Neural cell (in vitro differentiated cells): ENCODE results near the gene RBFOX2. TPM values are rescaled to one million over a fixed set of nuclear protein-coding genes. Genes with fewer than 3 reads are reported as not detected.
"Not testable (repeated sequence)": the region's sequence is repeated elsewhere in the genome, so short reads cannot be mapped to it uniquely, and the experiment has no call there.

Experiments
- H2AFZ ChIP-seq: fragments of 200-600, 300-800 bp; sonication (generic), shearing (Covaris generic); 2 replicates; pipeline ENCODE4 v1.6.0; 2014; ENCODE audit warnings: low read depth, mild to moderate bottlenecking, antibody characterized with exemption, low read length, moderate library complexity
- H3F3A ChIP-seq: fragments of 200-600 bp; shearing (Covaris generic); 2 replicates; pipeline ENCODE4 v1.6.1; 2016; ENCODE audit warnings: mild to moderate bottlenecking, moderate library complexity, mixed read lengths, antibody characterized with exemption, low read length; ENCODE audit not compliant: insufficient read depth, poor library complexity, severe bottlenecking
- H3K27ac ChIP-seq: fragments of 200-600, 300-800 bp; sonication (generic), shearing (Covaris generic); 2 replicates; pipeline ENCODE4 v1.5.1; 2014; ENCODE audit warnings: mild to moderate bottlenecking, low read length, moderate library complexity
- H3K27me3 ChIP-seq: fragments of 300-800, 200-600 bp; sonication (generic), shearing (Covaris generic); 2 replicates; pipeline ENCODE4 v1.6.0; 2014; ENCODE audit warnings: mild to moderate bottlenecking, low read depth, low read length, moderate library complexity; ENCODE audit not compliant: insufficient read depth
- H3K36me3 ChIP-seq: fragments of 300-800, 200-600 bp; sonication (generic), shearing (Covaris generic); 2 replicates; pipeline ENCODE4 v1.5.1; 2014; ENCODE audit warnings: mild to moderate bottlenecking, antibody characterized with exemption, low read length, moderate library complexity; ENCODE audit not compliant: insufficient read depth
- H3K4me2 ChIP-seq: fragments of 300-800, 200-600 bp; sonication (generic), shearing (Covaris generic); 2 replicates; pipeline ENCODE4 v1.6.0; 2014; ENCODE audit warnings: mild to moderate bottlenecking, low read length
- H3K4me3 ChIP-seq: fragments of 300-800, 200-600 bp; sonication (generic), shearing (Covaris generic); 2 replicates; pipeline ENCODE4 v1.5.1; 2014; ENCODE audit warnings: mild to moderate bottlenecking, low read length, moderate library complexity
- H3K79me2 ChIP-seq: fragments of 200-600 bp; shearing (Covaris generic); replicated peaks from 2 replicates; pipeline ENCODE4 v1.6.0; 2014; ENCODE audit warnings: mild to moderate bottlenecking, low read length, moderate library complexity; ENCODE audit not compliant: insufficient read depth
- H3K9ac ChIP-seq: fragments of 300-800, 200-600 bp; sonication (generic), shearing (Covaris generic); 2 replicates; pipeline ENCODE4 v1.6.1; 2016; ENCODE audit warnings: mild to moderate bottlenecking, low read length, mixed read lengths
- H3K9me2 ChIP-seq: fragments of 200-600 bp; shearing (Covaris generic); 2 replicates; pipeline ENCODE4 v1.6.1; 2016; ENCODE audit warnings: mild to moderate bottlenecking, low read length, mixed read lengths; ENCODE audit not compliant: insufficient read depth
- H3K9me3 ChIP-seq: fragments of 200-600, 300-800 bp; sonication (generic), shearing (Covaris generic); 2 replicates; pipeline ENCODE4 v1.6.1; 2016; ENCODE audit warnings: mild to moderate bottlenecking, mixed run types, low read length, moderate library complexity, mixed read lengths
- H4K20me1 ChIP-seq: fragments of 200-600 bp; shearing (Covaris generic); 2 replicates; pipeline ENCODE4 v1.6.1; 2016; ENCODE audit warnings: mild to moderate bottlenecking, mixed run types; ENCODE audit not compliant: insufficient read depth
- CTCF ChIP-seq: fragments of 450-650 bp; IDR thresholded peaks from 2 replicates; pipeline ENCODE4 v1.5.1; 2014; ENCODE audit warnings: antibody characterized with exemption, mild to moderate bottlenecking, moderate library complexity; ENCODE audit not compliant: poor library complexity, severe bottlenecking
- EP300 ChIP-seq: fragments of 450-650 bp; conservative IDR thresholded peaks from 2 replicates; pipeline ENCODE4 v1.6.1; 2014; ENCODE audit warnings: antibody characterized with exemption, mild to moderate bottlenecking, moderate library complexity; ENCODE audit not compliant: poor library complexity, severe bottlenecking
- EZH2 ChIP-seq: fragments of 200-600, 300-800 bp; shearing (Covaris generic), sonication (generic); IDR thresholded peaks from 2 replicates; pipeline ENCODE4 v1.6.1; 2014; ENCODE audit warnings: antibody characterized with exemption, low read length, borderline replicate concordance, mild to moderate bottlenecking; ENCODE audit not compliant: insufficient read depth, poor library complexity, severe bottlenecking
- MXI1 ChIP-seq: fragments of 450-650 bp; conservative IDR thresholded peaks from 2 replicates; pipeline ENCODE4 v1.6.1; 2014; ENCODE audit warnings: antibody characterized with exemption, mild to moderate bottlenecking; ENCODE audit not compliant: poor library complexity, severe bottlenecking
- POLR2AphosphoS5 ChIP-seq: IDR thresholded peaks from 2 replicates; pipeline ENCODE4 v1.6.1; 2012
- RAD21 ChIP-seq: fragments of 450-650 bp; conservative IDR thresholded peaks from 2 replicates; pipeline ENCODE4 v1.6.1; 2014; ENCODE audit warnings: antibody characterized with exemption, mild to moderate bottlenecking, moderate library complexity
- REST ChIP-seq: IDR thresholded peaks from 2 replicates; pipeline ENCODE4 v1.6.1; 2012; ENCODE audit warnings: borderline replicate concordance
- SMC3 ChIP-seq: fragments of 450-650 bp; conservative IDR thresholded peaks from 2 replicates; pipeline ENCODE4 v1.6.1; 2014; ENCODE audit warnings: antibody characterized with exemption, mild to moderate bottlenecking, moderate library complexity; ENCODE audit not compliant: poor library complexity
- TAF1 ChIP-seq: IDR thresholded peaks from 2 replicates; pipeline ENCODE4 v1.6.1; 2012; ENCODE audit warnings: low read depth
- polyA plus RNA-seq: library from polyadenylated mRNA; depleted of rRNA; stranded (reverse); fragments of >200 nt; gene quantifications from 2 replicates; pipeline ENCODE4 v1.2.3, GENCODE V29; 2014

The RBFOX2 gene
- polyA plus RNA-seq, 1 donor from 2014 or later = 529 TPM

DNA sequence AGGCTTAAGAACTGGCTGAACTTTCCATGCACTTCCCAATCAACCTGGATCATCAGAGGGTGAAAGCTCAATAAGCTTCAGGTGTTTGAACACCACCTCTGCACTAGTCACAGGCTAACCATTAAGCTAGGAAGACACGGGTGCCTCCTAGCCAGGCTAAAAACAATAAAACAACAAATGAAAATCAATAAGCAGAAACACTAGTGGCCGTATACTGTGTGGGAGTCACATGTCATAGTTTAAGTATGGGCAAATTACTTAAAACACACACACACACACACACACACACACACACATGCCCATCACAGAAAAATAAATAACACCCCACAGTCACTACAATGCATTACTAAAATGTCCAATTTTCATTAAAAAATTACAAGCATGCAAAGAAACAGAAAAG, 225.7 kb downstream of the RBFOX2 start:
- Histone ChIP-seq H3K9ac (no peak overlapping the region), H3K9me3 (no peaks in the 10 kb centered on the region), H3K9me2 (no peaks in the 10 kb centered on the region), H3K4me2 (no peak overlapping the region), H3K36me3 (peaks cover 10% of the 10 kb centered on the region), H4K20me1 (peaks cover 29% of the 10 kb centered on the region), H3K79me2 (peaks cover 52% of the 10 kb centered on the region), H2AFZ (no peak overlapping the region), H3K4me3 (no peak overlapping the region), H3F3A (no peaks in the 10 kb centered on the region), H3K27me3 (no peaks in the 10 kb centered on the region), H3K27ac (no peak overlapping the region)
- TF ChIP-seq TAF1 (no peak), RAD21 (no peak), POLR2AphosphoS5 (no peak), EP300 (no peak), MXI1 (no peak), REST (no peak), CTCF (no peak), EZH2 (no peak), SMC3 (no peak)

- H3K4me2 ChIP-seq, H3K9me2 ChIP-seq, H3K4me3 ChIP-seq, H3K27ac ChIP-seq, H2AFZ ChIP-seq, H3F3A ChIP-seq, H3K9me3 ChIP-seq, H3K9ac ChIP-seq, H3K27me3 ChIP-seq: not testable (repeated sequence)
- H3K36me3 ChIP-seq = peaks cover 10% of the 10 kb centered on the region
- peaks cover 29% of the 10 kb centered on the region for H4K20me1 ChIP-seq
- H3K79me2 ChIP-seq = peaks cover 50% of the 10 kb centered on the region
Measured at GRCh38 chr22:35801301-35801700, 227.3 kb downstream of the RBFOX2 start.

GRCh38 chr22:35799150-35799549, 229.5 kb downstream of the RBFOX2 start:
- Histone ChIP-seq H3K4me3 (no peak overlapping the region), H3K79me2 (peaks cover 50% of the 10 kb centered on the region), H3K9me2 (no peaks in the 10 kb centered on the region), H3K36me3 (no peaks in the 10 kb centered on the region), H3K4me2 (no peak overlapping the region), H4K20me1 (peaks cover 27% of the 10 kb centered on the region), H3K9ac (no peak overlapping the region), H3K27me3 (no peaks in the 10 kb centered on the region), H3K9me3 (no peaks in the 10 kb centered on the region), H2AFZ (no peak overlapping the region), H3F3A (no peaks in the 10 kb centered on the region), H3K27ac (no peak overlapping the region)
- no peak for TF ChIP-seq EZH2
- no peak for TF ChIP-seq RAD21
- no peak for TF ChIP-seq MXI1
- no peak for TF ChIP-seq EP300
- no peak for TF ChIP-seq POLR2AphosphoS5
- no peak for TF ChIP-seq CTCF
- no peak for TF ChIP-seq SMC3
- no peak for TF ChIP-seq REST
- no peak for TF ChIP-seq TAF1
